ENCODE results near the gene KMT2E.

The KMT2E gene

DNA sequence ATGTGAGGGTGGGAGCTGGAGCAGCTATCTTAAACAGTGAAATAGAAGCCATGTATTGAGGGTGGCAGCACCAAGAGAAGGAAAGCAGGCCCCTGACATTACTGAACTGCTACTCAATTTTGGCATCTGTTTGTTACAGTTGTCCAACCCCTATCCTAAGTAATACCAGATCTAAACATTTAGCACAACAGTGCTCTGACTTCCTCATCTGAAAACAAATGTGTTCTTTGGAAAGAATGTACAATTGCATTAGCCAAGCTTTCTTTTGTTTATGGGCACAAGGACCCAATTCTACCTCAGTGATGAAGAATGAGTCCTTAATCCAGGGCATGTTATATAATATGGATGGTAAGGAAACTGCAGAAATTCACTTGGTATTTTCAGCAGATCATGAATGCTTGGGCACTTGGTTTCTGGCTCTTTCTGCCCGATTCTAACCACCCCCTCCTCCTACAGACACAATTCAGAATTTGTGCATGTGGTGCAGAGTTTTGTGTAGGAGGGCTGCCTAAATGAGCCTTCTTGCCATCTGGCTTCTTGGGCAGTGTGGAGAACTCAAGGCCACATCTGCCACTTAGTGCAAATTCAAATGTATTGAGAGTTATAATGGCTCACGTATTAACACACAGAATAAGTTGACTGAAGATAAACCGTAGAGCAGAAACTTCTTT lies 36.9 kb upstream of the KMT2E start:
- H3K4me1 ChIP-seq (ENCODE audit: insufficient read depth, low read length), result peaks cover 15% of the 10 kb centered on the region
- H3K27me3 ChIP-seq (ENCODE audit: insufficient read depth, low read length), result no peaks in the 10 kb centered on the region
- no peak overlapping the region for H3K4me3 ChIP-seq (ENCODE audit: low read length)
- no peak overlapping the region for H2AFZ ChIP-seq (ENCODE audit: low read depth, low read length)
- H3K36me3 ChIP-seq (ENCODE audit: insufficient read depth, low read length), result peaks cover 3% of the 10 kb centered on the region
- peaks cover 3% of the 10 kb centered on the region for H3K9me3 ChIP-seq (ENCODE audit: low read length)

DNA sequence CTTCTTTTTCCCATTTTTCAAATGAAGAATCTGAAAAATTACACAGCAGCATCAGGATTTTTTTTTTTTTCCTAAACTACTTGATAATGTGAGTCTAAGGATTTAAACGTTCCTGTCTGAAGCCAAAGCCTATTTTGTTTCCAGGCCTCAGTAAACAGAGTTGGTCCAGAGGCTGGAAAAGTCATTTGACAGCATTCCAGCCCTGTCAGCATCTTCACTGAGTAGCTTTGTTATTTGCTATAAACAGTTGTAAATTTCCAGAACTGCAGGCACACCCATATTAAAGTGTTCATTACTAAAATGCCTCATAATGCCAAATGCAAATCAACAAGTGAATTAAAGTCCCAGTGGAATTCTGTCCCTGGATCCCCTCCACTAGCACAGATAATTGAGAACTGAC lies 35.5 kb upstream of the KMT2E start:
- Histone ChIP-seq H3K4me1 (ENCODE audit: insufficient read depth, low read length) (peaks cover 23% of the 10 kb centered on the region), H3K9me3 (ENCODE audit: low read length) (peaks cover 3% of the 10 kb centered on the region), H3K4me3 (ENCODE audit: low read length) (no peak overlapping the region), H3K27me3 (ENCODE audit: insufficient read depth, low read length) (no peaks in the 10 kb centered on the region), H2AFZ (ENCODE audit: low read depth, low read length) (no peak overlapping the region), H3K36me3 (ENCODE audit: insufficient read depth, low read length) (peaks cover 3% of the 10 kb centered on the region)

DNA sequence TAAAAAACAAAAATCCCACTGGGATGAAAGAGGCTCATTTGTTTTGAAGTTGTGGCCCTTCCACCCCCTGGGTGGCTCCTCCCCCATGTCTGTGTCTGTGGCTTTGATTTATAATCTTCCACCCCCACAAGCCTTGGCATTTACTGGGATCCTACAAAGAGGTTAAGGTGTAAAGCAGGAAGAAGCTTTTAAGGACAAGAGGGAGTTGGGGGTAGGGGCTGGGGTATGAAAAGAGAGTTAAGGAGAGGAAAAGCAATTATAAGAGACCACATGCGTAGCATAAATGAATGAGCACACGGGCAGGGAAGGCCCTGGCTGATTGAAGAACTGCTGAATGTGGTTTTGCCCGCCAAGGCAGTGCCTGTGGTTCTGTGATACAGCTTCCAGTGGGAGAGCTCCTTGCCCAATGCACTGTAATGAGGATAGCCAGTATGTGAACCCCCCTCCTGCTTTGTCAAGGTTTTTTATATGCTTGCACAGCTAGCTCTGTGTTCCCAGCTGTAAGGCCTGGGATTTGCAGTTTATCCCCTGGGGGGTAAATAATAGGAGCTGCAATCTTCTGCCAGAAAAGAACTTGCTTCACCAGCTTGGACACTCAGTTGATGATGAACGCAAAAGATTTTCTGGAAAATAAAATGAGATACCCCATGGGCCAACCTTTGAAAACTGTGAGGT lies 34.7 kb upstream of the KMT2E start:
- Histone ChIP-seq H3K4me3 (ENCODE audit: low read length) (no peak overlapping the region), H3K9me3 (ENCODE audit: low read length) (peaks cover 1% of the 10 kb centered on the region), H2AFZ (ENCODE audit: low read depth, low read length) (no peak overlapping the region), H3K36me3 (ENCODE audit: insufficient read depth, low read length) (peaks cover 3% of the 10 kb centered on the region), H3K27me3 (ENCODE audit: insufficient read depth, low read length) (no peaks in the 10 kb centered on the region), H3K4me1 (ENCODE audit: insufficient read depth, low read length) (peaks cover 25% of the 10 kb centered on the region)

GRCh38 chr7:104980440-104980839 lies 33.6 kb upstream of the KMT2E start:
- Histone ChIP-seq H3K27me3 (ENCODE audit: insufficient read depth, low read length) (no peaks in the 10 kb centered on the region), H3K9me3 (ENCODE audit: low read length) (no peaks in the 10 kb centered on the region), H3K4me1 (ENCODE audit: insufficient read depth, low read length) (peaks cover 37% of the 10 kb centered on the region)

GRCh38 chr7:104980841-104981671 lies 32.9 kb upstream of the KMT2E start:
- no peak overlapping the region for H2AFZ ChIP-seq (ENCODE audit: low read depth, low read length)
- H3K4me1 ChIP-seq (ENCODE audit: insufficient read depth, low read length), result peaks cover 43% of the 10 kb centered on the region
- H3K4me3 ChIP-seq (ENCODE audit: low read length), result no peak overlapping the region
- peaks cover 3% of the 10 kb centered on the region for H3K36me3 ChIP-seq (ENCODE audit: insufficient read depth, low read length)
- no peaks in the 10 kb centered on the region for H3K27me3 ChIP-seq (ENCODE audit: insufficient read depth, low read length)
- H3K9me3 ChIP-seq (ENCODE audit: low read length), result no peaks in the 10 kb centered on the region

More at GRCh38 chr7:104980440-104980839, 33.6 kb upstream of the KMT2E start:
- peaks cover 3% of the 10 kb centered on the region for H3K36me3 ChIP-seq (ENCODE audit: insufficient read depth, low read length)
- H3K4me3 ChIP-seq (ENCODE audit: low read length), result no peak overlapping the region
- no peak overlapping the region for H2AFZ ChIP-seq (ENCODE audit: low read depth, low read length)

DNA sequence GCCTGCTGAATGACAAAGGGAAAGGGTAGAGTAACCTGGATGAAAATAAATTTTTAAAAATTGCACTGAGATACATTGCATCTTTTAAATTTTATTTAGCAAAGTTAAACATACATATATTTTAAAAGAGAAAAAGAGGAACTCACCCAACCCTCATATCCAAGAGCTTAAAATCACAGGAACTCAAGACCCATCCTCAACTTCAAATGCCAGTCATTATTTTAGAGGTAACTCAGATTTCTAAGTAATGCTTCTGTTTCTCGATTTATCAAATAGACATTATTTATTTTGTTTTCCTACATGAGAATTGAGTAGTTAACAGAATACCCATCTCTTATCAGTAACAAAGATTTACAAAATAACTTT lies 32.4 kb upstream of the KMT2E start:
- peaks cover 3% of the 10 kb centered on the region for H3K36me3 ChIP-seq (ENCODE audit: insufficient read depth, low read length)
- H3K4me1 ChIP-seq (ENCODE audit: insufficient read depth, low read length), result peaks cover 47% of the 10 kb centered on the region
- no peak overlapping the region for H3K4me3 ChIP-seq (ENCODE audit: low read length)
- no peak overlapping the region for H2AFZ ChIP-seq (ENCODE audit: low read depth, low read length)
- H3K27me3 ChIP-seq (ENCODE audit: insufficient read depth, low read length), result no peaks in the 10 kb centered on the region
- no peaks in the 10 kb centered on the region for H3K9me3 ChIP-seq (ENCODE audit: low read length)

DNA sequence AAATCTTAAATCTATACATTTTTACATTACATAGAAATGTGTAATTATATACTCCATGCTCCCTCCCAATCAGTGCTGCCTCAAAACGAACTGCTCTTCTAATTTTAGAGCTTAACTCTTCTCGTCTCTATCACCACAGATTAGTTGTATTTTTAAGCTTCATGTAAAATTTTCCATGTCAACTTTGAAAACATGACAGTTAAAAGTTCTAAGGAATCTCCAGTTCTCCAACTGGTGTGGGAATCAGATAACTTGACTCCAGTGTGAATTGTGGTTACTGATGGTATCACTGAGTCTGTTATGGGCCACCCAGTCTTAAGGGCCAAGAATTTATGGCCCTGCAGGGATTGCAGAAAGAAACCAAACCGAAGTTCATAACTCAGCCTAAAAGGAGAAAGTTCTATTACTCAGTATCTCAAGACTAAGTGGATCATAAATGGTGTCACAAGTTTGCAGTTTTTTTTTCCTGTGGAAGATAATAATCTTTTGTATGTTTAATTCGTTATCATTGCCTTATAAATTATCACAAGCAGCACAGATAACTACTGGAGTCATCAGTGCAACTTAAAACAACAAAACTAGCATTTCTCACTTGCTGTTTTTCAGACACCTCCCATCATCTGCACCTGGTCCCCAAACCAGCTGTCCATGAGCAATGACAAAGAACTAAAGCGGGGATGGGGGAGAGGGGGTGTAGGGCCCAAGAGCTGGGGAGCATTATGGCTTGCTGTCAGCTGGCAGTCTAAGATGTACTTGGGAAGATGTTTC lies 31.5 kb upstream of the KMT2E start:
- Histone ChIP-seq H2AFZ (ENCODE audit: low read depth, low read length) (no peak overlapping the region), H3K27me3 (ENCODE audit: insufficient read depth, low read length) (no peaks in the 10 kb centered on the region), H3K4me1 (ENCODE audit: insufficient read depth, low read length) (peaks cover 49% of the 10 kb centered on the region), H3K4me3 (ENCODE audit: low read length) (no peak overlapping the region), H3K9me3 (ENCODE audit: low read length) (no peaks in the 10 kb centered on the region), H3K36me3 (ENCODE audit: insufficient read depth, low read length) (peaks cover 3% of the 10 kb centered on the region)

DNA sequence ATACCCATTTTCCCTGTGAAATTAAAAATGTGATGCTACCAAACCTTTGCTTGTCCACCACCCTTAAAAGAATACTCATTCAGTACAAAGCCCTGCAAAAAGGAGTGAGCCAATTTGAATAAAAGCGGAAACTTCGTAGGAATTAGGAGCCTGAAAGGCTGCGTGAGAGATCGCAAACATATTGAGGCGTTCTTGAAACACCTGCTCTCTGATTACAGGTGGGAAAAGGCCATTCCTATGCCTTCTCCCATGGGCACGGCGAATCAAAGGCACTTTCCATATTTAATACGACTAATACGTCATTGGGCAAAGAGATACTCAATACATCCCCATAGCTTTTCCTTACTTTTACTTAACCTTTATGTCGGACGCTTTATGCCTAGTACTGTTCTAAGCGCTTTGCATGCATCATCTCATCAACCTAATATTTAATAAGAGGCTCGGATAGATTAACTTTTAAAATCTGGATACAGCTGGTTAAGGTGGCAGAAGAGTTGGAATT lies 30.9 kb upstream of the KMT2E start:
- H3K27me3 ChIP-seq (ENCODE audit: insufficient read depth, low read length), result no peaks in the 10 kb centered on the region
- peaks cover 6% of the 10 kb centered on the region for H3K36me3 ChIP-seq (ENCODE audit: insufficient read depth, low read length)
- H3K9me3 ChIP-seq (ENCODE audit: low read length), result no peaks in the 10 kb centered on the region
- H2AFZ ChIP-seq (ENCODE audit: low read depth, low read length), result no peak overlapping the region
- H3K4me1 ChIP-seq (ENCODE audit: insufficient read depth, low read length), result peaks cover 49% of the 10 kb centered on the region
- H3K4me3 ChIP-seq (ENCODE audit: low read length), result peak overlapping the region; percentile 67

DNA sequence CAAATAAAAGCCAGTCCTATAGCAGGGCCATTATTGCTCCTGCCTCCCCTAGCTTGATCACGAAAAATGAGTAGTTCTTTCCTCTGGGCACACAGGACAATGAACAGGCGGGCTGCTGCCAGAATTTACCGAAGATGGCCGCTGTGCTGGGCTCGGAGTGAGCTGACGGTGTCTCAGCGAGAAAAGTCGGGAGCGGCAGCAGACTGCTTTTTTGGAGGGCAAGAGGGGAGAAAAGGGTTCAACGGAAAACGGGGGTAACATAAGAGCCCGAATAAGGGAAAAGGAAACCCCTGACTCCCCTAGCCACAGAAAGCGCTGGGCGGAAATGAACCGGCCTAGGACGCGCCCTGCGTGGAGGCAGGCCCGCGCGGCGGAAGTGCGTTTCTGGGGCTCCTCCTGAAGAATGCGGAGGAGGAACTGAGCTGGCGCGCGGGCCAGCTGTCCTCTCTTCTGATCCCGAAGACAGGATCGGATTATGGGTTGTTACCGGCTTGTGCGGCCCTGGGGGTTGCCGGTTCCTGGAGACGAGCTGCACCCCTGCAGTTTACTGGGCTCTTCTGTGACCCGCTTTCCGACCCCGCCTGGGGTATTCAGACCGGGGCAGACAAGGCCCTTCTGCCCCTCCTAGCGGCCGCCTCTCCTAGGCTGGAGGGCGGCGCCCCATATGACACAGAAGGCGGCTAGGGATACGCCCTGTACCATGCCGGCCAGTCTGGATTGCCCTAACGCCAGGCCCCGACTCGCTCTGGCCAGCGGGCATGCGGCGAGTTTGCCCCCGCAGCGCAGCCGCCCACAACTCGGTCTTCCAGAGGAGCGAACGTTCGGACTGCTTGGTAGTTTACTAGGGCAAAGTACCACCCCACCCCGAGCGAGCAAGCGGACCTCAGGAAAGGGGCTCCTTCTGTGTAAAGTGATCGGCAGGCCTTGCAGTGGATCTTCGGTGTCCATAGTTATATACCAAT lies 30.1 kb upstream of the KMT2E start:
- no peak overlapping the region for H2AFZ ChIP-seq (ENCODE audit: low read depth, low read length)
- no peaks in the 10 kb centered on the region for H3K9me3 ChIP-seq (ENCODE audit: low read length)
- peaks cover 46% of the 10 kb centered on the region for H3K4me1 ChIP-seq (ENCODE audit: insufficient read depth, low read length)
- peaks cover 6% of the 10 kb centered on the region for H3K36me3 ChIP-seq (ENCODE audit: insufficient read depth, low read length)
- no peaks in the 10 kb centered on the region for H3K27me3 ChIP-seq (ENCODE audit: insufficient read depth, low read length)
- peak overlapping the region; percentile 67 for H3K4me3 ChIP-seq (ENCODE audit: low read length)

DNA sequence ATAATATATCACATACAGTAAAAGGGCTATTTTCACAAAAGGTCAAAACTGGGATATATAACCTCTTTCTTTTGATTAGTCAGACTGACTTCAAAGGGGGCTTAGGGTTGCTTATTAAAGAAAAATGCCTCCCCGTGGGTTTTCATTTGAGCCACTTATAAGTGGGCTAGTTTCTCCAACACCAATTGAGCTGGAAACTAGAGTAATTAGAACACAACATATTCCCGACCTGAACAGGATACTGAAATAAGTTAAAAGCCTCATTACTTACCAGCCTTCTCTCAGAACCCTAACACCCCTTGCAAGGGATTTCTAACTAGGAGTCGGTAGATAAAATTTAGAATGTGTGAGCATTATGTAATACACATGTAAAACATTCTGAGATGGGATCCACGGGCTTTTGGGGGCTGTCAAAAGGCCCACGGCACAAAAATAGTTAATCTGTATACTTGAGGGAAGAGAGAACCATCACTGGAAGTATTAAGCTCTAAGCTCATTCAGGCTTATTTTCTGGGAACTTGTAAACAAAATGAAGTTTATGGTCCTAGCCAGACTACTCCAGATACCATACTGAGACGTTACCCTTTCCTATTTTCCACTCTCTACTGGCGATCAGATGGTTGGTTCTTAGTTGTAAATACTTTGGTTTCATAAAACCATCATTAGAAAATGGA lies 29.3 kb upstream of the KMT2E start:
- peaks cover 38% of the 10 kb centered on the region for H3K4me1 ChIP-seq (ENCODE audit: insufficient read depth, low read length)
- H3K4me3 ChIP-seq (ENCODE audit: low read length), result peak overlapping the region; percentile 67

GRCh38 chr7:104985259-104985617 lies 28.8 kb upstream of the KMT2E start:
- peaks cover 10% of the 10 kb centered on the region for H3K36me3 ChIP-seq (ENCODE audit: insufficient read depth, low read length)
- H3K9me3 ChIP-seq (ENCODE audit: low read length), result no peaks in the 10 kb centered on the region
- H2AFZ ChIP-seq (ENCODE audit: low read depth, low read length), result no peak overlapping the region
- H3K4me3 ChIP-seq (ENCODE audit: low read length), result peak overlapping the region; percentile 67
- H3K4me1 ChIP-seq (ENCODE audit: insufficient read depth, low read length), result peaks cover 35% of the 10 kb centered on the region
- no peaks in the 10 kb centered on the region for H3K27me3 ChIP-seq (ENCODE audit: insufficient read depth, low read length)

More for the DNA sequence above, 29.3 kb upstream of the KMT2E start:
- Histone ChIP-seq H3K27me3 (ENCODE audit: insufficient read depth, low read length) (no peaks in the 10 kb centered on the region), H3K9me3 (ENCODE audit: low read length) (no peaks in the 10 kb centered on the region), H2AFZ (ENCODE audit: low read depth, low read length) (no peak overlapping the region), H3K36me3 (ENCODE audit: insufficient read depth, low read length) (peaks cover 6% of the 10 kb centered on the region)
